ENCODE data around the gene CST4.
"Not testable (repeated sequence)": the region's sequence is repeated elsewhere in the genome, so short reads cannot be mapped to it uniquely, and the experiment has no call there.

CST4 gene

DNA sequence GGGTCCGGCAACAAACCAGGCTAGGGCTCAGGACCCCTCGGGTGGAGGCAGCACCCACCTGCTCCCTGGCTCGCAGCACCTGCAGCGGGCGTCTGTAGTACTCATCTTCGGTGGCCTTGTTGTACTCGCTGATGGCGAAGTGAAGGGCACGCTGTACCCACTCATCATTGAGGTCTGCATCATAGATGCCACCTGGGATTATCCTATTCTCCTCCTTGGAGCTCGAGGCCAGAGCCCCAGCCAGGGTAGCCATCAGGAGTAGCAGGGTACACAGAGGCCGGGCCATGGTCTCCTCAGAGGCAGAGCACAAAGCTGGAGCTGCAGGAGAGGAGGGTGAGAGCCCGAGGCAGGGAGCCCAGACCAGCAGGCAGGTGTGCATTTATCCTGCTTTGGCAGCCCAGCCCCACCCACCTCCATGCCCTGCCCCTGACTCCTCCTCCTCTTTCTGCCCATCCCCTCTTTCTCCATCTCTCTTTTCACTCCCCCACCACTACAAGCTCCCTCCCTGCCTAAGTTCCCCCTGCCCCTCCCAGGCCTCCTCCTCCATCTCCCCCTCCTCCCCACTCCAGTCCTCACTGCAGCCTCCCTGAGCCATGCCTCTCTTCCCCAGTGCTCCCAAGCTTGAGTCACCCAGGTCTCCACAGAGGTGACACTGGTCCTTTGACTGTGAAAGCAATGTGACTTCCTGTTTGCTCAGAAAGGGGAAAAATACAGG, at the start of gene CST4:
CST4 (minus strand) TSS at position 355 of the 715 bp plus-strand sequence; CDS start at position 286, 69 bp downstream.
- not testable (repeated sequence) for FAIRE-seq

GRCh38 chr20:23735391-23735790, 46.6 kb upstream of the CST4 start:
- FAIRE-seq: not testable (repeated sequence)

- not testable (repeated sequence) for FAIRE-seq
These were observed 46.1 kb upstream of the CST4 start for GRCh38 chr20:23734949-23735348.

GRCh38 chr20:23734440-23734839, 45.6 kb upstream of the CST4 start:
- FAIRE-seq: not testable (repeated sequence)

GRCh38 chr20:23727016-23727415, 38.2 kb upstream of the CST4 start:
- FAIRE-seq: no peak

DNA sequence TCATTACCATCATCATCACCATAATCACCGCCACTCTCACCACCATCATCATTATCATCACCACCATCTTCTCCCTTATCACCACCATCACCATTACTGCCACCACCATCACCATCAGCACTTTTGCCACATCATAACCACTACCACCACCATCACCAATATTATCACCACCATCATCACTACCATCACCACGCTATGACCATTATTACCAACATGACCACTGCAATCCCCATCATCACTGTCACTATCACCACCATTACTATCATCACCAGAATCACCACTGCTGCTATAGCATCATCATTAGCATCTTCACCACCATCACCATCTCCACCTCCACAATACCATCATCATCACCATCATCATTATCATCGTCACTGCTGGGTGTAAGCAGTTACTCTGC, 36.3 kb upstream of the CST4 start:
- no peak for FAIRE-seq

GRCh38 chr20:23723659-23724307, 34.9 kb upstream of the CST4 start:
- not testable (repeated sequence) for FAIRE-seq

- not testable (repeated sequence) for FAIRE-seq
These were observed 34.0 kb upstream of the CST4 start for GRCh38 chr20:23722851-23723250.

- no peak for FAIRE-seq
These were observed 33.1 kb upstream of the CST4 start for GRCh38 chr20:23721962-23722361.

- FAIRE-seq: not testable (repeated sequence)
These were observed 30.5 kb upstream of the CST4 start for GRCh38 chr20:23719351-23719750.

- not testable (repeated sequence) for FAIRE-seq
These were observed 22.9 kb upstream of the CST4 start for GRCh38 chr20:23711778-23712177.

- FAIRE-seq: no peak
These were observed 21.9 kb upstream of the CST4 start for GRCh38 chr20:23710771-23711170.

DNA sequence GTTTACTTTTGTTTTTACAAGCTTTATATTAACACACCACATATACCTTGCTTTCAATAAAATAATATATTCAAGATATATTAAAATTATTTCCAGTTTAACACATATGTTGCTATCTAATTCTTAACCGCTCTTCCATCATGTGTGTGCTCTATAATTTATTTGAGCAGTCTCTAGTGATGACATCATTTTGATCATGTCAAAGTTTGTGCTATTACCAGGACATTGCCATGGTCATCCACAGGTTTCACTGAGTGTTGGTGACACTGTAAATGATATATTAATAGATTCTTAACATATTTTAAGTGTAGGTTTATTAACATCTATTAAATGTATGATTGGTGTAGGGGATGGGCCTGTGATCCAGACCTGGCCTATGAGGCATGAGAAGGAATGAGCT, 17.1 kb upstream of the CST4 start:
- FAIRE-seq: no peak

DNA sequence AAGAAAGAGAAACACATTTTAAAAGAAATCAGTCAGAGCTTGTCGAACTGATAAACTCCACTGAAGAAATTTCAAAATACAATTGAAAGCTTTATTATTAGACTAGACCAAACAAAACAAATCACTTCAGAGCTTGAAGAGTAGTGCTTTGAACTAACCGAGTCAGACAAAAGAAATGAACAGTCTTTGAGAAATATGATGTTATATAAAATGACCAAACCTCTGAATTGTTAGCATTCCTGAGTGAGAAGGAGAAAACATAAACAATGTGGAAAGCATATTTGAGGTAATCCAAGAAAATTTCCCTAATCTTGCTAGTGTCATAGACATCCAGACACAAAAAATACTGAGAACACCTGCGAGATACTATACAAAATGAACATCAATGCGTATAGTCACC, 13.2 kb upstream of the CST4 start:
- FAIRE-seq: no peak

GRCh38 chr20:23700931-23701330, 12.1 kb upstream of the CST4 start:
- no peak for FAIRE-seq

GRCh38 chr20:23697947-23698346, 9.1 kb upstream of the CST4 start:
- FAIRE-seq: no peak

DNA sequence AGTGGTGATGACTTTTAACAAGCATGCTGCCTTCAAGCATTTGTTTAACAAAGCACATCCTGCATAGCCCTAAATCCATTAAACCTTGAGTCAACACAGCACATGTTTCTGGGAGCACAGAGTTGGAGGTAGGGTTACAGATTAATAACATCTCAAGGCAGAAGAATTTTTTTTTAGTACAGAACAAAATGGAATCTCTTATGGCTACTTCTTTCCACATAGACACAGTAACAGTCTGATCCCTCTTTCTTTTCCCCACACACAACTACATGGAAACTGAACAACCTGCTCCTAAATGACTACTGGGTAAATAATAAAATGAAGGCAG, 6.2 kb upstream of the CST4 start:
- FAIRE-seq: not testable (repeated sequence)

- not testable (repeated sequence) for FAIRE-seq
These were observed 5.6 kb upstream of the CST4 start for GRCh38 chr20:23694178-23695067.

GRCh38 chr20:23692725-23693619, 4.1 kb upstream of the CST4 start:
- not testable (repeated sequence) for FAIRE-seq

DNA sequence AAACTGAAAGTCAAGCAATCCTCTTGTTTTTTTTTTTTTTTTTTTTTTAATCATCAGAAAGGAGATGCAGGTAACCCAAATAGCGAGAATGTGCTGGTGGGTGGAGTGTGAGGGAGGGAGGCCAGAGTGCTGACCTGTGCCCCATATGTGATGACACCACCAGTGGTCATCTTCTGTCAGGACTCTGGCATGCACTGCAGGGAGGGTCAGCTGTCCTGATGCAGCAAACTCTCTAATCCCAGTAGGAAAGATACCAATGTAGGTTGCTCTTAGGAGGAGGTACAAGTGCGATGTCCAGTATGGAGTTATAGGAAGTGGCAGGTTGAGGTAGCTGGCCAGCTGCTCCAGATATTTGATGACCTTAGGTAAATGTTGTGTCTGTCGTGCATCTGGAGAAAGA, 2.8 kb upstream of the CST4 start:
- no peak for FAIRE-seq

GRCh38 chr20:23690581-23690980, 1.7 kb upstream of the CST4 start:
- FAIRE-seq: no peak

DNA sequence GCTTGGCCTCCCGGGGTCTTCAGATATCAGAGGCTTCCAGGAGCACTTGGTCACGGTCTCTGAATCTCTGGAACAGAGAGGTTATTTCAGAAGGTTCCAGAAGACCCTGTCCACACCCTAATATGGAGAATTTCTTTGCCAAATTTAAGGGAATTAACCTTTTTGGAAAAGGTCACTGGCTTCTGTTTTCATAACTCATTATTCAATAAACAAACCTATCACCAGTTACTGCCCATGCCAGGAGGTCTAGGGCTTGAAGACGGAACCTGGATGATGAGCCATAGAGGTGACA, 507 bp upstream of the CST4 start:
- no peak for FAIRE-seq

DNA sequence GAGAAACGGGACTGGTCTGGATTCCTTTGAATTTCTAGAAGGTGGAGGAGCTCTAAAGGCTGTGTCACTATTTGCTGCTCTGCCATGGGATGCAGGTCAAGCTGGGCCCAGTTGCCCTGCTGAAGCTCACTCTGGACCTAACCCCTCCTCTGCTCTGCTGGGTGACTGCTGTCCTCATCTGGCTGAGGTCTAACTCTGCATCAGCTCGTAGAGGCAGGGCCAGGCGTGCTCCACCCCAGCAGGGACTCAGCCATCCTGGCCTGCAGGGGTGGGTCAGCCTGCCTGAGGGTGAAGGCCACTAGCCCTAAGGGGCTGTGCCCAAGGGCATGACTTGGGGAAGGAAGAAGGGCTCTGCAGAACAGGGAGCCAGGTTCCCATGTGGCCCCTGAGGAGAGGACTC, 852 bp downstream of the CST4 start:
- FAIRE-seq: no peak

Data from G401.6 (cell line).